Measurements from ENCODE around the gene SEMA3D. TPM values are rescaled to one million over a fixed set of nuclear protein-coding genes. Genes with fewer than 3 reads are reported as not detected.

Gene SEMA3D
- total and polyA plus RNA-seq, 4 donors: 0.18 to 1.2 (median 0.72) TPM

- no peak for TF ChIP-seq GABPA (IDR thresholded peaks at IDR 0.05 in 1 of 2, conservative IDR thresholded peaks at IDR 0.05 in 1 of 2)
- TF ChIP-seq FOXA2 (IDR thresholded peaks at IDR 0.05): no peak
These were observed 71.8 kb downstream of the SEMA3D start (continued) for GRCh38 chr7:85115006-85115405.

- peaks cover 0 to 1% (median 0%) of the 10 kb centered on the region in 4 donors for H3K9me3 ChIP-seq (ENCODE audit: control insufficient read depth in 4 of 4, low read length in 3 of 4)
- WGBS: 84% methylated on average over 4 of the region's 4 CpGs
- H3K4me1 ChIP-seq (ENCODE audit: control insufficient read depth in 4 of 4, insufficient read depth in 4 of 4, low read length in 3 of 4): no peaks in the 10 kb centered on the region
- no peak overlapping the region for H3K9ac ChIP-seq (ENCODE audit: low read depth in 1 of 2, low read length in 2 of 2)
- H3K36me3 ChIP-seq (ENCODE audit: control insufficient read depth in 4 of 4, insufficient read depth in 3 of 4, low read depth in 1 of 4, low read length in 3 of 4): no peaks in the 10 kb centered on the region
- H3K27me3 ChIP-seq (ENCODE audit: control insufficient read depth in 4 of 4, insufficient read depth in 4 of 4, low read length in 3 of 4): peaks cover 0 to 4% (median 0%) of the 10 kb centered on the region in 4 donors
- no peak overlapping the region for H3K27ac ChIP-seq (ENCODE audit: low read depth in 1 of 2, low read length in 2 of 2)
- TF ChIP-seq FOXA1 (IDR thresholded peaks at IDR 0.05) (no peak), TAF1 (conservative IDR thresholded peaks at IDR 0.05) (no peak), RXRA (IDR thresholded peaks at IDR 0.05) (no peak), EGR1 (IDR thresholded peaks at IDR 0.05; ENCODE audit: low read depth in 2 of 2) (no peak), ZBTB33 (IDR thresholded peaks at IDR 0.05) (no peak), HNF4G (IDR thresholded peaks at IDR 0.05) (no peak), SP1 (IDR thresholded peaks at IDR 0.05) (no peak), YY1 (IDR thresholded peaks at IDR 0.05) (no peak), ATF3 (IDR thresholded peaks at IDR 0.05) (no peak), NR2F2 (IDR thresholded peaks at IDR 0.05) (no peak), FOXA2 (IDR thresholded peaks at IDR 0.05) (no peak), RAD21 (IDR thresholded peaks at IDR 0.05) (no peak), HNF4A (conservative IDR thresholded peaks at IDR 0.05) (no peak), GABPA (IDR thresholded peaks at IDR 0.05 in 1 of 2, conservative IDR thresholded peaks at IDR 0.05 in 1 of 2) (no peak), REST (IDR thresholded peaks at IDR 0.05) (no peak), CTCF (IDR thresholded peaks at IDR 0.05; ENCODE audit: low read depth, low read length, missing input control) (no peak), JUND (IDR thresholded peaks at IDR 0.05) (no peak), MAX (IDR thresholded peaks at IDR 0.05) (no peak)
- H3K4me3 ChIP-seq (ENCODE audit: low read depth in 1 of 3, low read length in 3 of 3): no peak overlapping the region
- DNase-seq (ENCODE audit: low spot score): no peak
These were observed 72.5 kb downstream of the SEMA3D start for GRCh38 chr7:85114342-85114741.

All from liver (tissue), 9 donors.